PC-9 (cell line): ENCODE data around the gene SYNJ2.

Experiments used
- EZH2 ChIP-seq: fragments of 200-600 bp; sonication (generic); IDR thresholded peaks from 2 replicates; pipeline ENCODE4 v1.8.0; 2017; ENCODE audit warnings: antibody characterized with exemption, low read depth
- TF ChIP-seq, protein P1 (sequence below): fragments of 200-600 bp; sonication (generic); conservative IDR thresholded peaks from 2 replicates; pipeline ENCODE4 v1.6.1; 2017; ENCODE audit warnings: mixed run types, antibody characterized with exemption, mild to moderate bottlenecking, moderate library complexity

DNA sequence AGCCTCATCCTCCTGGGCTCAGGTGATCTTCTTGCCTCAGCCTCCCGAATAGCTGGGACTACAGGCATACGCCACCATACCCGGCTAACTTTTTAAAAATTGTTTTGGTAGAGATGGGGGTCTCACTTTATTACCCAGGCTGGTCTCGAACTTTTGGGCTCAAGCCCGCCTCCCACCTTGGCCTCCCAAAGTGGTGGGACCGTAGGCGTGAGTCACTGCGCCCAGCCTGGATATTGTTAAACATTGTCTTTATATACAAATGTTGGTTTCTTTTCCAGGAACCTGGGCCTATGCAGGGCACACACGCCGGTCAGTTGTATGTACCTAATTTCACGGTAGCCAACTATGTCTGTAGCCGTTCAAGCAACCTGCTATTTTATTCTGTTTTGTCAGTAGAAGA lies 60.1 kb downstream of the SYNJ2 start:
- TF ChIP-seq, protein P1, sequence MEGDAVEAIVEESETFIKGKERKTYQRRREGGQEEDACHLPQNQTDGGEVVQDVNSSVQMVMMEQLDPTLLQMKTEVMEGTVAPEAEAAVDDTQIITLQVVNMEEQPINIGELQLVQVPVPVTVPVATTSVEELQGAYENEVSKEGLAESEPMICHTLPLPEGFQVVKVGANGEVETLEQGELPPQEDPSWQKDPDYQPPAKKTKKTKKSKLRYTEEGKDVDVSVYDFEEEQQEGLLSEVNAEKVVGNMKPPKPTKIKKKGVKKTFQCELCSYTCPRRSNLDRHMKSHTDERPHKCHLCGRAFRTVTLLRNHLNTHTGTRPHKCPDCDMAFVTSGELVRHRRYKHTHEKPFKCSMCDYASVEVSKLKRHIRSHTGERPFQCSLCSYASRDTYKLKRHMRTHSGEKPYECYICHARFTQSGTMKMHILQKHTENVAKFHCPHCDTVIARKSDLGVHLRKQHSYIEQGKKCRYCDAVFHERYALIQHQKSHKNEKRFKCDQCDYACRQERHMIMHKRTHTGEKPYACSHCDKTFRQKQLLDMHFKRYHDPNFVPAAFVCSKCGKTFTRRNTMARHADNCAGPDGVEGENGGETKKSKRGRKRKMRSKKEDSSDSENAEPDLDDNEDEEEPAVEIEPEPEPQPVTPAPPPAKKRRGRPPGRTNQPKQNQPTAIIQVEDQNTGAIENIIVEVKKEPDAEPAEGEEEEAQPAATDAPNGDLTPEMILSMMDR = no peak
- TF ChIP-seq EZH2 = no peak
